ENCODE measurements around the gene SIGLEC12. TPM values are rescaled to one million over a fixed set of nuclear protein-coding genes. Genes with fewer than 3 reads are reported as not detected.

The SIGLEC12 gene
- total RNA-seq, 3 donors from 2014 or later = 1.8 TPM; not detected in 2

DNA sequence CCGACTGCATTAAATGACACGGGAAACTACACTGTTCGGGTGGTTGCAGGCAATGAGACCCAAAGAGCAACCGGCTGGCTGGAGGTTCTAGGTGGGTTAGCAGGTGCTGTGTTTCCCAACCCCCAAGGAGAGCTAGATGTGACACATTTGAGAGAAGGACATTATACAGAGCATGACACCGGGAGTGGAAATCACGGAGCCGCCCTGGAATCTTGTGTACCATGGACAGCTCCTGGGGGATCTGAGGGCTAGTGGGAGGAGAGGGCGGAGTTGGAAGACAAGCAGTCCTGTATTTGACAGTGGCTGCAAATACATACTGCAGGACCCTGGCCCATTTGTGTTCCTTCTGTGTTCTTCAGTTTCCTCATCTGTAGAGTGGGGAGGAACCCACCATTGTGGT lies 21.0 kb downstream of the SIGLEC12 start:
- H3K27me3 ChIP-seq = peaks cover 0 to 64% of the 10 kb centered on the region in 2 donors
- TF ChIP-seq, protein P1, sequence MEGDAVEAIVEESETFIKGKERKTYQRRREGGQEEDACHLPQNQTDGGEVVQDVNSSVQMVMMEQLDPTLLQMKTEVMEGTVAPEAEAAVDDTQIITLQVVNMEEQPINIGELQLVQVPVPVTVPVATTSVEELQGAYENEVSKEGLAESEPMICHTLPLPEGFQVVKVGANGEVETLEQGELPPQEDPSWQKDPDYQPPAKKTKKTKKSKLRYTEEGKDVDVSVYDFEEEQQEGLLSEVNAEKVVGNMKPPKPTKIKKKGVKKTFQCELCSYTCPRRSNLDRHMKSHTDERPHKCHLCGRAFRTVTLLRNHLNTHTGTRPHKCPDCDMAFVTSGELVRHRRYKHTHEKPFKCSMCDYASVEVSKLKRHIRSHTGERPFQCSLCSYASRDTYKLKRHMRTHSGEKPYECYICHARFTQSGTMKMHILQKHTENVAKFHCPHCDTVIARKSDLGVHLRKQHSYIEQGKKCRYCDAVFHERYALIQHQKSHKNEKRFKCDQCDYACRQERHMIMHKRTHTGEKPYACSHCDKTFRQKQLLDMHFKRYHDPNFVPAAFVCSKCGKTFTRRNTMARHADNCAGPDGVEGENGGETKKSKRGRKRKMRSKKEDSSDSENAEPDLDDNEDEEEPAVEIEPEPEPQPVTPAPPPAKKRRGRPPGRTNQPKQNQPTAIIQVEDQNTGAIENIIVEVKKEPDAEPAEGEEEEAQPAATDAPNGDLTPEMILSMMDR (IDR thresholded peaks at IDR 0.05) = no peak
- TF ChIP-seq POLR2A (IDR thresholded peaks at IDR 0.05) = no peak
- TF ChIP-seq POLR2AphosphoS5 (IDR thresholded peaks at IDR 0.05) = no peak
- H3K9me3 ChIP-seq = no peaks in the 10 kb centered on the region
- intact Hi-C loops (cut with DNase I; ENCODE audit: low total_unique reads) = no loop called here
- H3K36me3 ChIP-seq = no peaks in the 10 kb centered on the region
- no peak overlapping the region for H3K27ac ChIP-seq
- no peak overlapping the region for H3K4me3 ChIP-seq
- no peak for DNase-seq (ENCODE audit: low spot score in 2 of 2)
- H3K4me1 ChIP-seq = no peaks in the 10 kb centered on the region

DNA sequence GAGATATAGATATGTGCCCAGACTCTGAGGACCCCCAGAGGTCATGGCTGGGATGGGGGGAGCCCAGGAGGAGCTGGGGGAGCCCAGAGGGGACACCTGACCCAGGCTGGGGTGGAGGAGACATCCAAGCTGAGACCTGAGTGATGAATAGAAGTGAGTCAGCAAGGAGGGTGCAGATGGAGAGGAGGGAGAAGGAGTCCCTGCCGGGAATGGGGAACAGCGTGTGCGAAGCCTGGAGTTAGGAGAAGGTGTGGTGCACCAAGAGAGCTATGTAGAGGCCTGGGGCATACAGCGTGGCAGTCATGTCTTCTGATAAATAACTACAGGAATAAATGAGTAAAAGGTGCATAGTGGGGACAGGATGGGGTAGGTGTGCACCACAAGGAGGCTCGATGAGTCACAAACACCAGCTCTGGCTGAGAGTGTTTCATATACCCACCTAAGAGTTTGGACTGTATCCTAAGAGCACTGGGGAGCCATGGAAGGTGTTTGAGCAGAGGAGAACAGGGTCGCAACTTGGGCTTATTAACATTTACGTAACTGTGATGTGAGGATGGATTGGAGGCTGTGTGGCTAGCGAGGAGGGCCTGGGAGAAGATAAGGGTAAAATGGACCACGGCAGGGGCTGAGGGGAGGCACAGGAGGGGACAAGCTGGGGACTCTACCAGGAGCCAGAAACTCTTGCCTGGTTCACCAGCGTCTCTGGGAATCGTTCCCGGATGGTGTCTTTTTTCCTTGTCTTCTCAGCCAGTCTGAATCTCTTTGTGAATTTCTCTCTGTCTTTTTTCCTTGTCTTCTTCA lies 21.9 kb downstream of the SIGLEC12 start:
- no peak overlapping the region for H3K27ac ChIP-seq
- H3K4me3 ChIP-seq = no peak overlapping the region
- no peaks in the 10 kb centered on the region for H3K9me3 ChIP-seq
- H3K27me3 ChIP-seq = peaks cover 0 to 61% of the 10 kb centered on the region in 2 donors
- H3K36me3 ChIP-seq = no peaks in the 10 kb centered on the region
- TF ChIP-seq POLR2AphosphoS5 (IDR thresholded peaks at IDR 0.05) (no peak), POLR2A (IDR thresholded peaks at IDR 0.05) (no peak)
- TF ChIP-seq, protein P1 (IDR thresholded peaks at IDR 0.05) = no peak
- intact Hi-C loops (cut with DNase I; ENCODE audit: low total_unique reads) = no loop called here
- no peak for DNase-seq (ENCODE audit: low spot score in 2 of 2)
- H3K4me1 ChIP-seq = no peaks in the 10 kb centered on the region

GRCh38 chr19:51478381-51479234 lies 23.0 kb downstream of the SIGLEC12 start, which contains the start of gene CEACAM18:
TSS of gene CEACAM18 (plus strand) at chr19:51478539.
- no peaks in the 10 kb centered on the region for H3K36me3 ChIP-seq
- no peak for DNase-seq (ENCODE audit: low spot score in 2 of 2)
- peaks cover 0 to 57% of the 10 kb centered on the region in 2 donors for H3K27me3 ChIP-seq
- no peak within 1 kb of the TSS for H3K4me3 ChIP-seq
- H3K9me3 ChIP-seq = no peaks in the 10 kb centered on the region
- no peaks in the 10 kb centered on the region for H3K4me1 ChIP-seq
- no peak within 1 kb of the TSS for H3K27ac ChIP-seq
- no peak for TF ChIP-seq POLR2AphosphoS5 (IDR thresholded peaks at IDR 0.05)
- no peak for TF ChIP-seq POLR2A (IDR thresholded peaks at IDR 0.05)
- TF ChIP-seq, protein P1 (IDR thresholded peaks at IDR 0.05) = no peak
- intact Hi-C loops (cut with DNase I; ENCODE audit: low total_unique reads) = no loop called here

GRCh38 chr19:51477344-51477743 lies 24.3 kb downstream of the SIGLEC12 start:
- no peak for DNase-seq (ENCODE audit: low spot score in 2 of 2)
- Histone ChIP-seq H3K36me3 (no peaks in the 10 kb centered on the region), H3K27me3 (peaks cover 0 to 52% of the 10 kb centered on the region in 2 donors), H3K4me3 (no peak overlapping the region), H3K9me3 (no peaks in the 10 kb centered on the region), H3K27ac (no peak overlapping the region), H3K4me1 (no peaks in the 10 kb centered on the region)
- intact Hi-C loops (cut with DNase I; ENCODE audit: low total_unique reads) = no loop called here
- TF ChIP-seq POLR2A (IDR thresholded peaks at IDR 0.05) (no peak), POLR2AphosphoS5 (IDR thresholded peaks at IDR 0.05) (no peak)
- TF ChIP-seq, protein P1 (IDR thresholded peaks at IDR 0.05) = no peak

DNA sequence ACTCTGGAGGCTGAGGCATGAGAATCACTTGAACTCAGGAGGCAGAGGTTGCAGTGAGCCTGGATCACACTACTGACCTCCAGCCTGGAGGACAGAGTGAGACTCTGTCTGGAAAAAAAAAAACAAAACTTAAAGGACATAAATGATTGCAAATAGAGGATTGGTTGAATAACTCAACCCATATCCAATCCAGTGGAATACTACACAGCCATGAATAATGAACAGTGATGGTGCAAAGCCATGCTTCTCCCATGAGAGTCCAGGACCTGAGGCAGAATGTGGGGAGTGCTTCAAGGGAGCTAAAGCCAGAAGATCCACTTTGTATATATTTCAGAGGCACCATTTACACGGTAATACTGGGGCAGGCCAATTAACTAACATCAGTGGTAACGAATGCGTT lies 25.4 kb downstream of the SIGLEC12 start:
- Histone ChIP-seq H3K4me3 (no peak overlapping the region), H3K27ac (no peak overlapping the region), H3K9me3 (no peaks in the 10 kb centered on the region), H3K36me3 (no peaks in the 10 kb centered on the region), H3K4me1 (no peaks in the 10 kb centered on the region), H3K27me3 (peaks cover 0 to 55% of the 10 kb centered on the region in 2 donors)
- no peak for TF ChIP-seq POLR2AphosphoS5 (IDR thresholded peaks at IDR 0.05)
- TF ChIP-seq, protein P1 (IDR thresholded peaks at IDR 0.05) = no peak
- TF ChIP-seq POLR2A (IDR thresholded peaks at IDR 0.05) = no peak
- DNase-seq (ENCODE audit: low spot score in 2 of 2) = no peak
- intact Hi-C loops (cut with DNase I; ENCODE audit: low total_unique reads) = no loop called here
